HFFc6 (cell line): ENCODE measurements around the gene NCAN. TPM values are rescaled to one million over a fixed set of nuclear protein-coding genes. Genes with fewer than 3 reads are reported as not detected.

Experiments
- DNase-seq: peaks from one replicate; pipeline ENCODE4 v3.0.0-alpha.2; 2018
- H3K27ac Mint-ChIP-seq: 2 replicates; pipeline ENCODE4 v1.8.0; 2020; ENCODE audit warnings: mild to moderate bottlenecking, mixed read lengths
- H3K27me3 Mint-ChIP-seq: 2 replicates; pipeline ENCODE4 v1.8.0; 2021; ENCODE audit warnings: mild to moderate bottlenecking, moderate library complexity, mixed read lengths; ENCODE audit not compliant: insufficient read depth
- H3K36me3 Mint-ChIP-seq: 2 replicates; pipeline ENCODE4 v1.8.0; 2021; ENCODE audit warnings: low read depth, mixed read lengths
- H3K4me1 Mint-ChIP-seq: 2 replicates; pipeline ENCODE4 v1.8.0; 2020; ENCODE audit warnings: low read depth, mixed read lengths
- H3K4me3 Mint-ChIP-seq: 2 replicates; pipeline ENCODE4 v1.8.0; 2020; ENCODE audit warnings: mild to moderate bottlenecking, moderate library complexity, mixed read lengths
- H3K9me3 Mint-ChIP-seq: 2 replicates; pipeline ENCODE4 v1.8.0; 2020; ENCODE audit warnings: mild to moderate bottlenecking, mixed read lengths
- total RNA-seq, 6 experiments: library from RNA; stranded (reverse); fragmentation: NEBNext Ultra II Directional; extraction: Animal tissue kit (Norgen Biotek cat#: 25700); gene quantifications; 2 replicates in 1 of 6; 3 replicates in 5 of 6; pipeline ENCODE4 v1.2.3, GENCODE V29; 2021
- TF ChIP-seq, protein P1 (sequence below): fragments of 200-600 bp; sonication (generic); IDR thresholded peaks from 2 replicates; pipeline ENCODE4 v1.5.0; 2021; ENCODE audit warnings: antibody characterized with exemption, mild to moderate bottlenecking

Gene NCAN
- total RNA-seq, 6 experiments from 2014 or later = not detected

DNA sequence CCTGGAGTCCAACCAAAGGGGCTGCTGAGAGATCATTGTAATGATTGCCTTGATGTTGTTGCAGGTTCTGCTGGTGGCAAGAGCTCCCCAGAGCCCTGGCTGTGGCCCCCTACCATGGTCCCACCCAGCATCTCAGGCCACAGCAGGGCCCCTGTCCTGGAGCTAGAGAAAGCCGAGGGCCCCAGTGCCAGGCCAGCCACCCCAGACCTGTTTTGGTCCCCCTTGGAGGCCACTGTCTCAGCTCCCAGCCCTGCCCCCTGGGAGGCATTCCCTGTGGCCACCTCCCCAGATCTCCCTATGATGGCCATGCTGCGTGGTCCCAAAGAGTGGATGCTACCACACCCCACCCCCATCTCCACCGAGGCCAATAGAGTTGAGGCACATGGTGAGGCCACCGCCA lies 15.5 kb downstream of the NCAN start:
- TF ChIP-seq, protein P1, sequence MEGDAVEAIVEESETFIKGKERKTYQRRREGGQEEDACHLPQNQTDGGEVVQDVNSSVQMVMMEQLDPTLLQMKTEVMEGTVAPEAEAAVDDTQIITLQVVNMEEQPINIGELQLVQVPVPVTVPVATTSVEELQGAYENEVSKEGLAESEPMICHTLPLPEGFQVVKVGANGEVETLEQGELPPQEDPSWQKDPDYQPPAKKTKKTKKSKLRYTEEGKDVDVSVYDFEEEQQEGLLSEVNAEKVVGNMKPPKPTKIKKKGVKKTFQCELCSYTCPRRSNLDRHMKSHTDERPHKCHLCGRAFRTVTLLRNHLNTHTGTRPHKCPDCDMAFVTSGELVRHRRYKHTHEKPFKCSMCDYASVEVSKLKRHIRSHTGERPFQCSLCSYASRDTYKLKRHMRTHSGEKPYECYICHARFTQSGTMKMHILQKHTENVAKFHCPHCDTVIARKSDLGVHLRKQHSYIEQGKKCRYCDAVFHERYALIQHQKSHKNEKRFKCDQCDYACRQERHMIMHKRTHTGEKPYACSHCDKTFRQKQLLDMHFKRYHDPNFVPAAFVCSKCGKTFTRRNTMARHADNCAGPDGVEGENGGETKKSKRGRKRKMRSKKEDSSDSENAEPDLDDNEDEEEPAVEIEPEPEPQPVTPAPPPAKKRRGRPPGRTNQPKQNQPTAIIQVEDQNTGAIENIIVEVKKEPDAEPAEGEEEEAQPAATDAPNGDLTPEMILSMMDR = no peak
- H3K27ac Mint-ChIP-seq = no peak overlapping the region
- H3K27me3 Mint-ChIP-seq = peaks cover 41% of the 10 kb centered on the region
- H3K4me3 Mint-ChIP-seq = no peak overlapping the region
- DNase-seq = no peak
- no peaks in the 10 kb centered on the region for H3K36me3 Mint-ChIP-seq
- H3K4me1 Mint-ChIP-seq = no peaks in the 10 kb centered on the region
- H3K9me3 Mint-ChIP-seq = no peaks in the 10 kb centered on the region

DNA sequence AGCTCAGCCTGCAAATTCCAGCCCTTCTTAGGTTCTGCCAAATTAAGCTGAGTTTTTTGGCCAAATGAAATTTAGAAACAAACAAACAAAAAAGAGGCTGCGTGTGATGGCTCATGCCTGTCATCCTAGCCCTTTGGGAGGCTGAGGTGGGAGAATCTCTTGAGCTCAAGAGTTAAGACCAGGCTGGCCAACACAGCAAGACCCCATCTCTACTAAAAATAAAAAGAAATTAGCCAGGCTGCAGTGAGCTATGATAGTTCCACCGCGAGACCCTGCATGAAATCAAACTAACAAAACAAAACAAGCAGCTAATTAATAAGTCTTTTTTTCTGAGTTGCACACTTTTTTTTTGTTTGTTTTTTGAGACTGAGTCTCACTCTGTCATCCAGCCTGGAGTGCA lies 17.9 kb downstream of the NCAN start:
- Mint-ChIP-seq H3K4me1 (no peaks in the 10 kb centered on the region), H3K27ac (no peak overlapping the region), H3K9me3 (peaks cover 16% of the 10 kb centered on the region), H3K27me3 (peaks cover 39% of the 10 kb centered on the region), H3K4me3 (no peak overlapping the region), H3K36me3 (0 out of 2 replicates have a peak, but pooled peaks cover 6% of the 10 kb centered on the region)
- DNase-seq = no peak
- TF ChIP-seq, protein P1 = no peak

DNA sequence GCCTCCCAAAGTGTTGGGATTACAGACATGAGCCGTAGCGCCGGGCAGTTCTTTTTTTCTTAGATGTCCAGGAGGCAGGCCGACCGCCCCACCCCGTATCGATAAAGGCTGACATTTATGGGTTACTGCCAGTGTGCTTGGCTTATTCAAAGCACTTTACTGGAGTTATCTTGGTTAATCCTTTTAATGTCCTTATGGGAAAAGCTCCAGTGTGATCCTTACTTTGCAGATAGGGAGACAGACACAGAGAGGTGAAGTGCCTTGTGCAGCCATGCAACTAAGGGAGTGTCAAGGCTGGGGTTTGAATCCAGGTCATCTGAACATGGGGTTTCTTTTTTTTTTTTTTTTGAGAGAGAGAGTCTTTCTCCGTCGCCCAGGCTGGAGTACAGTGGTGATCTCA lies 19.2 kb downstream of the NCAN start:
- H3K4me3 Mint-ChIP-seq = no peak overlapping the region
- H3K27ac Mint-ChIP-seq = no peak overlapping the region
- H3K9me3 Mint-ChIP-seq = peaks cover 25% of the 10 kb centered on the region

DNA sequence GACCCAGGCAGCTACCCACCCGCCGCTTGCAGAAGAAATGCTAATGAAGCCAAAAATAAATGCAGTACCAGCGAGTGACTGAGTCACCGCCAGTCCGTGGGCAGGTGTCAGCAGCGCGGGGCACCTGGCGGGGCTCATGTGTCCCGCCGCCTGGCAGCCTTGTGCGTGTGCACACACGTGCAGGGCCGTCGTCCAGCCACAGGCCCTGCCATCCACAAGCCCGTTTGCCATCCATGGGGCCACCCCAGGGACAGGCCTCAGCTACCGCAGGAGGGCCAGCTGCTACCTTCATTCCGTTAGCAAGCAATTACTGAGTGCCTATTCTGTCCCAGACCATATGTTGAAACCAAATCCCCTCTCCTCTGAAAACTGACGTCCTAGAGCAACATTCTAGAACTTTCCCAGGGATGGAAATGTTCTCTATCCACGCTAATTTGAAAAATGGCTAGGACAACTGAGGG lies 20.5 kb downstream of the NCAN start:
- Mint-ChIP-seq H3K9me3 (peaks cover 31% of the 10 kb centered on the region), H3K36me3 (0 out of 2 replicates have a peak, but pooled peaks cover 6% of the 10 kb centered on the region), H3K4me1 (no peaks in the 10 kb centered on the region), H3K4me3 (no peak overlapping the region), H3K27ac (no peak overlapping the region), H3K27me3 (peaks cover 32% of the 10 kb centered on the region)
- TF ChIP-seq, protein P1 = no peak
- DNase-seq = no peak

More for the DNA sequence above, 19.2 kb downstream of the NCAN start:
- 0 out of 2 replicates have a peak, but pooled peaks cover 6% of the 10 kb centered on the region for H3K36me3 Mint-ChIP-seq
- no peak for DNase-seq
- H3K4me1 Mint-ChIP-seq = no peaks in the 10 kb centered on the region
- TF ChIP-seq, protein P1 = no peak
- peaks cover 34% of the 10 kb centered on the region for H3K27me3 Mint-ChIP-seq

DNA sequence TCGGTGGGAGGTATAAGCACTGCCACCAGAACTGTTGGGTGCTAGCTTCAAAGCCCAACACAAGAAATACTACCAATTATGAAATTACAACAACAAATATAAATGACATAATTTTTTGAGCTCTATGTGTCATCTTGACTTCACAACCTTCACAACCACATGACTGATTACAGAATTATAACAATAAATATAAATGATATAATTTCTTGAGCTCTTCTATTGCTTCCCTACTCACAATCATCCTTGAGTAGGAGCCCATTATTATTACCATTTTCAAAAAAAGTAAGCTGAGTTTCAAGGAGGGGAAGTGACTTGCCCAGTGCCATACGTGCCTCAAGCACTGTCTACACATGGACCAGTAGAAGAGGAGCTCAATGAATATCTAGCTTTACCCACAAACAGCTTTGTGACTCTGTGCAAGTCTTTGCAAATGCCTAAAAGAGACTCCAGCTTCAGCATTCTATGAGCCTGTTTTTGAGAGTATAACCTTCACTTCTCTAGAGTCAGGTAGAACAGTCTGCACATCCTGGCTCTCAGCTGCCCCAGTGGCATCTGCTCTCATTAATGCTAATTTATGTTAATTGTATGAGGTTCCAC lies 22.6 kb downstream of the NCAN start:
- Mint-ChIP-seq H3K4me3 (no peak overlapping the region), H3K36me3 (0 out of 2 replicates have a peak, but pooled peaks cover 6% of the 10 kb centered on the region), H3K9me3 (peaks cover 31% of the 10 kb centered on the region), H3K27ac (no peak overlapping the region), H3K27me3 (peaks cover 19% of the 10 kb centered on the region), H3K4me1 (no peaks in the 10 kb centered on the region)
- TF ChIP-seq, protein P1 = no peak
- DNase-seq = no peak
